IMR-90 (cell line): ENCODE measurements around the gene CRACDL. TPM values are rescaled to one million over a fixed set of nuclear protein-coding genes. Genes with fewer than 3 reads are reported as not detected.

ENCODE experiments used
- ATAC-seq: fragments of 200-7000 bp; cut with Tn5 transposase; 2 replicates; pipeline ENCODE4 v1.9.1; 2020; ENCODE audit warnings: low read depth, mild to moderate bottlenecking, moderate library complexity
- BruUV-seq: library from RNA; stranded (reverse); fragments of 400-500 nt; replicated peaks from 2 replicates; lab custom pipeline; 2021; lab: Mats Ljungman, UMichigan
- CTCF ChIA-PET: fragments of 300-600 bp; formaldehyde crosslinking; extraction: SDS; loops from one replicate; lab custom pipeline; 2021; ENCODE audit warnings: antibody characterized with exemption; lab: Yijun Ruan, JAX
- POLR2A ChIA-PET: fragments of 300-600 bp; sonication (Branson Sonifier 250); formaldehyde crosslinking; loops from one replicate; lab custom pipeline; 2022; ENCODE audit warnings: antibody characterized with exemption; ENCODE audit not compliant: unreplicated experiment; lab: Charles Lee
- DNase-seq: peaks from one replicate; pipeline ENCODE4 v3.0.0; 2013
- H2AFZ ChIP-seq: replicated peaks from 2 replicates; pipeline ENCODE3; 2013; ENCODE audit warnings: low read length, mild to moderate bottlenecking; ENCODE audit not compliant: poor library complexity
- H2AK5ac ChIP-seq: 2 replicates; pipeline ENCODE4 v1.6.1; 2013; ENCODE audit warnings: low read depth, low read length, inconsistent platforms
- H2AK9ac ChIP-seq: replicated peaks from 2 replicates; pipeline ENCODE3; 2013; ENCODE audit warnings: mild to moderate bottlenecking, low read depth, low read length, moderate library complexity; ENCODE audit not compliant: poor library complexity
- H2BK120ac ChIP-seq: 2 replicates; pipeline ENCODE4 v1.6.1; 2013; ENCODE audit warnings: low read depth, low read length, inconsistent platforms
- H2BK15ac ChIP-seq: 3 replicates; pipeline ENCODE4 v1.6.1; 2013; ENCODE audit warnings: low read depth, low read length, inconsistent platforms
- H2BK20ac ChIP-seq: 2 replicates; pipeline ENCODE4 v1.6.1; 2013; ENCODE audit warnings: low read depth, mild to moderate bottlenecking, inconsistent platforms, low read length, moderate library complexity
- H2BK5ac ChIP-seq: 2 replicates; pipeline ENCODE4 v1.6.1; 2013; ENCODE audit warnings: mild to moderate bottlenecking, low read depth, low read length, inconsistent platforms; ENCODE audit not compliant: poor library complexity, severe bottlenecking
- H3K14ac ChIP-seq: replicated peaks from 2 replicates; pipeline ENCODE4 v1.6.1; 2013; ENCODE audit warnings: low read depth, low read length, inconsistent platforms
- H3K18ac ChIP-seq: 2 replicates; pipeline ENCODE4 v1.6.1; 2013; ENCODE audit warnings: low read depth, low read length, control low read depth
- H3K23ac ChIP-seq: 2 replicates; pipeline ENCODE4 v1.6.1; 2013; ENCODE audit warnings: low read depth, low read length, inconsistent platforms
- H3K27ac ChIP-seq: 2 replicates; pipeline ENCODE4 v1.5.1; 2013; ENCODE audit warnings: mild to moderate bottlenecking, control low read depth, low read length; ENCODE audit not compliant: insufficient read depth
- H3K27me3 ChIP-seq: 2 replicates; pipeline ENCODE4 v1.6.1; 2013; ENCODE audit warnings: low read length; ENCODE audit not compliant: control insufficient read depth, insufficient read depth
- H3K36me3 ChIP-seq: 2 replicates; pipeline ENCODE4 v1.6.1; 2013; ENCODE audit warnings: low read length, mixed read lengths; ENCODE audit not compliant: control insufficient read depth, insufficient read depth
- H3K4ac ChIP-seq: 2 replicates; pipeline ENCODE4 v1.6.1; 2013; ENCODE audit warnings: low read depth, low read length, inconsistent platforms
- H3K4me1 ChIP-seq: 2 replicates; pipeline ENCODE4 v1.6.1; 2013; ENCODE audit warnings: low read length, mixed read lengths; ENCODE audit not compliant: control insufficient read depth, insufficient read depth
- H3K4me2 ChIP-seq: 2 replicates; pipeline ENCODE4 v1.6.1; 2013; ENCODE audit warnings: low read depth, mild to moderate bottlenecking, control low read depth, low read length, moderate library complexity
- H3K4me3 ChIP-seq: 2 replicates; pipeline ENCODE4 v1.5.1; 2013; ENCODE audit warnings: low read depth, mild to moderate bottlenecking, control low read depth, low read length, moderate library complexity; ENCODE audit not compliant: insufficient read depth
- H3K56ac ChIP-seq: 2 replicates; pipeline ENCODE4 v1.6.1; 2013; ENCODE audit warnings: low read length, inconsistent platforms; ENCODE audit not compliant: insufficient read depth; ENCODE audit errors: extremely low read depth
- H3K79me1 ChIP-seq, 2 experiments: 2 replicates each; pipeline ENCODE4 v1.6.1; 2013; ENCODE audit warnings: low read length in 2 of 2, inconsistent platforms in 1 of 2, low read depth in 1 of 2
- H3K9ac ChIP-seq: 2 replicates; pipeline ENCODE4 v1.6.1; 2013; ENCODE audit warnings: low read depth, low read length, control low read depth
- H3K9me1 ChIP-seq: 2 replicates; pipeline ENCODE4 v1.6.1; 2013; ENCODE audit warnings: low read length, inconsistent platforms; ENCODE audit not compliant: insufficient read depth
- H3K9me3 ChIP-seq: 2 replicates; pipeline ENCODE4 v1.6.1; 2013; ENCODE audit warnings: low read length; ENCODE audit not compliant: control insufficient read depth, insufficient read depth
- H4K20me1 ChIP-seq: 2 replicates; pipeline ENCODE4 v1.6.1; 2013; ENCODE audit warnings: low read length, inconsistent platforms; ENCODE audit not compliant: insufficient read depth
- H4K5ac ChIP-seq: 2 replicates; pipeline ENCODE4 v1.6.1; 2013; ENCODE audit warnings: mild to moderate bottlenecking, low read depth, low read length, control low read depth
- H4K8ac ChIP-seq, 2 experiments: 2 replicates each; pipeline ENCODE4 v1.6.1; 2013; ENCODE audit warnings: low read depth in 2 of 2, low read length in 2 of 2, control low read depth in 1 of 2, inconsistent platforms in 1 of 2
- H4K91ac ChIP-seq: 2 replicates; pipeline ENCODE4 v1.6.1; 2013; ENCODE audit warnings: low read depth, low read length, inconsistent platforms; ENCODE audit not compliant: insufficient read depth
- CEBPB ChIP-seq: IDR thresholded peaks from 2 replicates; pipeline ENCODE4 v1.6.1; 2012; ENCODE audit warnings: low read depth, low read length, improper control_type of control experiment
- FOS ChIP-seq: fragments of 150-350 bp; IDR thresholded peaks from 2 replicates; pipeline ENCODE4 v1.6.1; 2016; ENCODE audit warnings: low read depth, low read length
- MAZ ChIP-seq: IDR thresholded peaks from 2 replicates; pipeline ENCODE4 v1.6.1; 2012; ENCODE audit warnings: low read depth, mild to moderate bottlenecking, low read length, improper control_type of control experiment, moderate library complexity, borderline replicate concordance
- NFE2L2 ChIP-seq: fragments of 150-350 bp; IDR thresholded peaks from 2 replicates; pipeline ENCODE4 v1.6.1; 2016; ENCODE audit warnings: low read depth, mild to moderate bottlenecking, low read length
- RAD21 ChIP-seq: IDR thresholded peaks from 2 replicates; pipeline ENCODE4 v1.6.1; 2012; ENCODE audit warnings: low read length, improper control_type of control experiment
- RFX5 ChIP-seq: IDR thresholded peaks from 2 replicates; pipeline ENCODE4 v1.8.0; 2012; ENCODE audit warnings: low read depth, mild to moderate bottlenecking, low read length, moderate library complexity
- WGBS, 2 experiments: methylation state at CpG; one replicate each; pipeline versions ENCODE4 v1.1.5 to v1.1.7; 2013; ENCODE audit warnings: missing lambda C conversion rate in 2 of 2; ENCODE audit not compliant: insufficient read length in 1 of 2; ENCODE audit errors: extremely low coverage in 2 of 2; 5-methylcytosine and 5-hydroxymethylcytosine counted together
- dilution Hi-C: fragments of 300-500 bp; cut with HindIII; formaldehyde crosslinking; loops from one replicate; pipeline ENCODE4 v1.14.3; 2018; ENCODE audit warnings: low sequenced_read_pairs; ENCODE audit not compliant: unreplicated experiment
- in situ Hi-C: fragments of 300-500 bp; cut with MboI; formaldehyde crosslinking; loops from 3 replicates; pipeline ENCODE4 v1.14.3; 2019; ENCODE audit warnings: low sequenced_read_pairs, inconsistent platforms, mixed read lengths
- intact Hi-C: fragments of 100-400 bp; cut with micrococcal nuclease; formaldehyde crosslinking; loops from 2 replicates; pipeline ENCODE4 v1.10.0; 2022
- polyA plus RNA-seq, 3 experiments: library from polyadenylated mRNA; depleted of rRNA; stranded (reverse); fragments of >200 nt; gene quantifications; 2 replicates each; pipeline ENCODE4 v1.2.3, GENCODE V29; 2012; ENCODE audit warnings: low replicate concordance in 1 of 3
- total RNA-seq: library from RNA; depleted of rRNA; stranded (reverse); fragments of >200 nt; gene quantifications from 2 replicates; pipeline ENCODE4 v1.2.3, GENCODE V29; 2012
- TF ChIP-seq, protein P1 (sequence below): conservative IDR thresholded peaks from 2 replicates; pipeline ENCODE4 v1.5.1; 2012; ENCODE audit warnings: mild to moderate bottlenecking, low read depth, low read length, improper control_type of control experiment
- TF ChIP-seq, protein P2 (sequence below): fragments of 150-350 bp; IDR thresholded peaks from 2 replicates; pipeline ENCODE4 v1.6.1; 2016; ENCODE audit warnings: low read depth, mild to moderate bottlenecking, low read length, moderate library complexity, borderline replicate concordance
- TF ChIP-seq, protein P3 (sequence below): fragments of 150-350 bp; IDR thresholded peaks from 2 replicates; pipeline ENCODE4 v1.6.1; 2017; ENCODE audit warnings: mild to moderate bottlenecking, antibody characterized with exemption, low read length, low read depth

The CRACDL gene
- total and polyA plus RNA-seq, 2 of the 4 experiments (the other 2 are of a cell fraction), result not detected

DNA sequence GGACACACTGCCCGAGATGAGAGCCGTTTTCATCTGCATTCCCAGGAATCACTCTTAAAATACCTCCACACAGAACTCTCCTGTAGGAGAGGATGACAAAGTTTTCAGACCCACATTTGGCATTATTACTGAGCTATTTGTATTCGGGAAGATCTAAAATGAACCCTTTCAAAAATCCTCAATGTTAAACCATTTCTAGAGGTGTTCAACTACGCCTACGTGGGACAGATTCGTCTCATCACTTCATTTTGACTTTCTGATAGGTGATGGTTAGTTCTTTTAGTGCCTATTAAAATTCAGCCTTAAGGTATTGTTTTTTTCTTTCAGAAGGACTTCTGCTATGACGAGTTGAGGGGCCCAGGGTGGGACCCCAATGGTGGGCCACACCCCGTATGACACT is 133.7 kb downstream of the CRACDL start:
- Histone ChIP-seq H2BK15ac (no peak overlapping the region), H2BK120ac (no peak overlapping the region), H3K9me3 (no peaks in the 10 kb centered on the region), H3K18ac (no peak overlapping the region), H3K9ac (no peak overlapping the region), H3K27me3 (peaks cover 9% of the 10 kb centered on the region; the same call in 1 of the 2 replicates), H3K14ac (no peak overlapping the region), H3K36me3 (no peaks in the 10 kb centered on the region), H3K9me1 (no peaks in the 10 kb centered on the region), H2BK5ac (no peak overlapping the region), H4K20me1 (no peaks in the 10 kb centered on the region), H2AFZ (no peak overlapping the region), H3K4me1 (no peaks in the 10 kb centered on the region), H4K5ac (no peak overlapping the region), H2BK20ac (no peak overlapping the region), H2AK5ac (no peak overlapping the region), H4K8ac (no peak overlapping the region), H3K4me2 (no peak overlapping the region), H3K23ac (no peak overlapping the region), H3K56ac (no peak overlapping the region), H3K4me3 (no peak overlapping the region), H3K79me1 (no peaks in the 10 kb centered on the region), H3K27ac (no peak overlapping the region), H4K91ac (no peak overlapping the region), H3K4ac (no peak overlapping the region), H2AK9ac (no peak overlapping the region)
- TF ChIP-seq RAD21 (no peak), MAZ (no peak), RFX5 (no peak), FOS (no peak), NFE2L2 (no peak), CEBPB (no peak)
- TF ChIP-seq, protein P1, sequence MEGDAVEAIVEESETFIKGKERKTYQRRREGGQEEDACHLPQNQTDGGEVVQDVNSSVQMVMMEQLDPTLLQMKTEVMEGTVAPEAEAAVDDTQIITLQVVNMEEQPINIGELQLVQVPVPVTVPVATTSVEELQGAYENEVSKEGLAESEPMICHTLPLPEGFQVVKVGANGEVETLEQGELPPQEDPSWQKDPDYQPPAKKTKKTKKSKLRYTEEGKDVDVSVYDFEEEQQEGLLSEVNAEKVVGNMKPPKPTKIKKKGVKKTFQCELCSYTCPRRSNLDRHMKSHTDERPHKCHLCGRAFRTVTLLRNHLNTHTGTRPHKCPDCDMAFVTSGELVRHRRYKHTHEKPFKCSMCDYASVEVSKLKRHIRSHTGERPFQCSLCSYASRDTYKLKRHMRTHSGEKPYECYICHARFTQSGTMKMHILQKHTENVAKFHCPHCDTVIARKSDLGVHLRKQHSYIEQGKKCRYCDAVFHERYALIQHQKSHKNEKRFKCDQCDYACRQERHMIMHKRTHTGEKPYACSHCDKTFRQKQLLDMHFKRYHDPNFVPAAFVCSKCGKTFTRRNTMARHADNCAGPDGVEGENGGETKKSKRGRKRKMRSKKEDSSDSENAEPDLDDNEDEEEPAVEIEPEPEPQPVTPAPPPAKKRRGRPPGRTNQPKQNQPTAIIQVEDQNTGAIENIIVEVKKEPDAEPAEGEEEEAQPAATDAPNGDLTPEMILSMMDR, result no peak
- TF ChIP-seq, protein P2, sequence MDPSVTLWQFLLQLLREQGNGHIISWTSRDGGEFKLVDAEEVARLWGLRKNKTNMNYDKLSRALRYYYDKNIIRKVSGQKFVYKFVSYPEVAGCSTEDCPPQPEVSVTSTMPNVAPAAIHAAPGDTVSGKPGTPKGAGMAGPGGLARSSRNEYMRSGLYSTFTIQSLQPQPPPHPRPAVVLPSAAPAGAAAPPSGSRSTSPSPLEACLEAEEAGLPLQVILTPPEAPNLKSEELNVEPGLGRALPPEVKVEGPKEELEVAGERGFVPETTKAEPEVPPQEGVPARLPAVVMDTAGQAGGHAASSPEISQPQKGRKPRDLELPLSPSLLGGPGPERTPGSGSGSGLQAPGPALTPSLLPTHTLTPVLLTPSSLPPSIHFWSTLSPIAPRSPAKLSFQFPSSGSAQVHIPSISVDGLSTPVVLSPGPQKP, result no peak
- TF ChIP-seq, protein P3, sequence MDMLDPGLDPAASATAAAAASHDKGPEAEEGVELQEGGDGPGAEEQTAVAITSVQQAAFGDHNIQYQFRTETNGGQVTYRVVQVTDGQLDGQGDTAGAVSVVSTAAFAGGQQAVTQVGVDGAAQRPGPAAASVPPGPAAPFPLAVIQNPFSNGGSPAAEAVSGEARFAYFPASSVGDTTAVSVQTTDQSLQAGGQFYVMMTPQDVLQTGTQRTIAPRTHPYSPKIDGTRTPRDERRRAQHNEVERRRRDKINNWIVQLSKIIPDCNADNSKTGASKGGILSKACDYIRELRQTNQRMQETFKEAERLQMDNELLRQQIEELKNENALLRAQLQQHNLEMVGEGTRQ, result no peak
- ATAC-seq (no peak), DNase-seq (no peak)
- WGBS, 2 experiments, result no CpG with 5 or more reads among the region's 8 CpGs
- no TSS peak for BruUV-seq
- CTCF ChIA-PET, result no interaction called here
- POLR2A ChIA-PET, result interaction anchor here (0.6 kb wide), 1 partner anchor 587 kb away, joined by 5 read pairs; no protein-coding TSS in a partner anchor
- in situ Hi-C loops, result no loop called here
- intact Hi-C loops, result no loop called here
- dilution Hi-C loops, result no loop called here
